IMR-90 (cell line): ENCODE results near the gene DHRS12. TPM values are rescaled to one million over a fixed set of nuclear protein-coding genes. Genes with fewer than 3 reads are reported as not detected.

Source experiments
- ATAC-seq: fragments of 200-7000 bp; cut with Tn5 transposase; 2 replicates; pipeline ENCODE4 v1.9.1; 2020; ENCODE audit warnings: low read depth, mild to moderate bottlenecking, moderate library complexity
- BruUV-seq: library from RNA; stranded (reverse); fragments of 400-500 nt; replicated peaks from 2 replicates; lab custom pipeline; 2021; lab: Mats Ljungman, UMichigan
- CTCF ChIA-PET: fragments of 300-600 bp; formaldehyde crosslinking; extraction: SDS; loops from one replicate; lab custom pipeline; 2021; ENCODE audit warnings: antibody characterized with exemption; lab: Yijun Ruan, JAX
- POLR2A ChIA-PET: fragments of 300-600 bp; sonication (Branson Sonifier 250); formaldehyde crosslinking; loops from one replicate; lab custom pipeline; 2022; ENCODE audit warnings: antibody characterized with exemption; ENCODE audit not compliant: unreplicated experiment; lab: Charles Lee
- DNase-seq: peaks from one replicate; pipeline ENCODE4 v3.0.0; 2013
- H2AFZ ChIP-seq: replicated peaks from 2 replicates; pipeline ENCODE3; 2013; ENCODE audit warnings: low read length, mild to moderate bottlenecking; ENCODE audit not compliant: poor library complexity
- H2AK5ac ChIP-seq: 2 replicates; pipeline ENCODE4 v1.6.1; 2013; ENCODE audit warnings: low read depth, low read length, inconsistent platforms
- H2AK9ac ChIP-seq: replicated peaks from 2 replicates; pipeline ENCODE3; 2013; ENCODE audit warnings: mild to moderate bottlenecking, low read depth, low read length, moderate library complexity; ENCODE audit not compliant: poor library complexity
- H2BK120ac ChIP-seq: 2 replicates; pipeline ENCODE4 v1.6.1; 2013; ENCODE audit warnings: low read depth, low read length, inconsistent platforms
- H2BK15ac ChIP-seq: 3 replicates; pipeline ENCODE4 v1.6.1; 2013; ENCODE audit warnings: low read depth, low read length, inconsistent platforms
- H2BK20ac ChIP-seq: 2 replicates; pipeline ENCODE4 v1.6.1; 2013; ENCODE audit warnings: low read depth, mild to moderate bottlenecking, inconsistent platforms, low read length, moderate library complexity
- H2BK5ac ChIP-seq: 2 replicates; pipeline ENCODE4 v1.6.1; 2013; ENCODE audit warnings: mild to moderate bottlenecking, low read depth, low read length, inconsistent platforms; ENCODE audit not compliant: poor library complexity, severe bottlenecking
- H3K14ac ChIP-seq: replicated peaks from 2 replicates; pipeline ENCODE4 v1.6.1; 2013; ENCODE audit warnings: low read depth, low read length, inconsistent platforms
- H3K18ac ChIP-seq: 2 replicates; pipeline ENCODE4 v1.6.1; 2013; ENCODE audit warnings: low read depth, low read length, control low read depth
- H3K23ac ChIP-seq: 2 replicates; pipeline ENCODE4 v1.6.1; 2013; ENCODE audit warnings: low read depth, low read length, inconsistent platforms
- H3K27ac ChIP-seq: 2 replicates; pipeline ENCODE4 v1.5.1; 2013; ENCODE audit warnings: mild to moderate bottlenecking, control low read depth, low read length; ENCODE audit not compliant: insufficient read depth
- H3K27me3 ChIP-seq: 2 replicates; pipeline ENCODE4 v1.6.1; 2013; ENCODE audit warnings: low read length; ENCODE audit not compliant: control insufficient read depth, insufficient read depth
- H3K36me3 ChIP-seq: 2 replicates; pipeline ENCODE4 v1.6.1; 2013; ENCODE audit warnings: low read length, mixed read lengths; ENCODE audit not compliant: control insufficient read depth, insufficient read depth
- H3K4ac ChIP-seq: 2 replicates; pipeline ENCODE4 v1.6.1; 2013; ENCODE audit warnings: low read depth, low read length, inconsistent platforms
- H3K4me1 ChIP-seq: 2 replicates; pipeline ENCODE4 v1.6.1; 2013; ENCODE audit warnings: low read length, mixed read lengths; ENCODE audit not compliant: control insufficient read depth, insufficient read depth
- H3K4me2 ChIP-seq: 2 replicates; pipeline ENCODE4 v1.6.1; 2013; ENCODE audit warnings: low read depth, mild to moderate bottlenecking, control low read depth, low read length, moderate library complexity
- H3K4me3 ChIP-seq: 2 replicates; pipeline ENCODE4 v1.5.1; 2013; ENCODE audit warnings: low read depth, mild to moderate bottlenecking, control low read depth, low read length, moderate library complexity; ENCODE audit not compliant: insufficient read depth
- H3K56ac ChIP-seq: 2 replicates; pipeline ENCODE4 v1.6.1; 2013; ENCODE audit warnings: low read length, inconsistent platforms; ENCODE audit not compliant: insufficient read depth; ENCODE audit errors: extremely low read depth
- H3K79me1 ChIP-seq, 2 experiments: 2 replicates each; pipeline ENCODE4 v1.6.1; 2013; ENCODE audit warnings: low read length in 2 of 2, inconsistent platforms in 1 of 2, low read depth in 1 of 2
- H3K9ac ChIP-seq: 2 replicates; pipeline ENCODE4 v1.6.1; 2013; ENCODE audit warnings: low read depth, low read length, control low read depth
- H3K9me1 ChIP-seq: 2 replicates; pipeline ENCODE4 v1.6.1; 2013; ENCODE audit warnings: low read length, inconsistent platforms; ENCODE audit not compliant: insufficient read depth
- H3K9me3 ChIP-seq: 2 replicates; pipeline ENCODE4 v1.6.1; 2013; ENCODE audit warnings: low read length; ENCODE audit not compliant: control insufficient read depth, insufficient read depth
- H4K20me1 ChIP-seq: 2 replicates; pipeline ENCODE4 v1.6.1; 2013; ENCODE audit warnings: low read length, inconsistent platforms; ENCODE audit not compliant: insufficient read depth
- H4K5ac ChIP-seq: 2 replicates; pipeline ENCODE4 v1.6.1; 2013; ENCODE audit warnings: mild to moderate bottlenecking, low read depth, low read length, control low read depth
- H4K8ac ChIP-seq, 2 experiments: 2 replicates each; pipeline ENCODE4 v1.6.1; 2013; ENCODE audit warnings: low read depth in 2 of 2, low read length in 2 of 2, control low read depth in 1 of 2, inconsistent platforms in 1 of 2
- H4K91ac ChIP-seq: 2 replicates; pipeline ENCODE4 v1.6.1; 2013; ENCODE audit warnings: low read depth, low read length, inconsistent platforms; ENCODE audit not compliant: insufficient read depth
- FOS ChIP-seq: fragments of 150-350 bp; IDR thresholded peaks from 2 replicates; pipeline ENCODE4 v1.6.1; 2016; ENCODE audit warnings: low read depth, low read length
- MAZ ChIP-seq: IDR thresholded peaks from 2 replicates; pipeline ENCODE4 v1.6.1; 2012; ENCODE audit warnings: low read depth, mild to moderate bottlenecking, low read length, improper control_type of control experiment, moderate library complexity, borderline replicate concordance
- NFE2L2 ChIP-seq: fragments of 150-350 bp; IDR thresholded peaks from 2 replicates; pipeline ENCODE4 v1.6.1; 2016; ENCODE audit warnings: low read depth, mild to moderate bottlenecking, low read length
- WGBS, 2 experiments: methylation state at CpG; one replicate each; pipeline versions ENCODE4 v1.1.5 to v1.1.7; 2013; ENCODE audit warnings: missing lambda C conversion rate in 2 of 2; ENCODE audit not compliant: insufficient read length in 1 of 2; ENCODE audit errors: extremely low coverage in 2 of 2; 5-methylcytosine and 5-hydroxymethylcytosine counted together
- dilution Hi-C: fragments of 300-500 bp; cut with HindIII; formaldehyde crosslinking; loops from one replicate; pipeline ENCODE4 v1.14.3; 2018; ENCODE audit warnings: low sequenced_read_pairs; ENCODE audit not compliant: unreplicated experiment
- in situ Hi-C: fragments of 300-500 bp; cut with MboI; formaldehyde crosslinking; loops from 3 replicates; pipeline ENCODE4 v1.14.3; 2019; ENCODE audit warnings: low sequenced_read_pairs, inconsistent platforms, mixed read lengths
- intact Hi-C: fragments of 100-400 bp; cut with micrococcal nuclease; formaldehyde crosslinking; loops from 2 replicates; pipeline ENCODE4 v1.10.0; 2022
- polyA plus RNA-seq, 3 experiments: library from polyadenylated mRNA; depleted of rRNA; stranded (reverse); fragments of >200 nt; gene quantifications; 2 replicates each; pipeline ENCODE4 v1.2.3, GENCODE V29; 2012; ENCODE audit warnings: low replicate concordance in 1 of 3
- total RNA-seq: library from RNA; depleted of rRNA; stranded (reverse); fragments of >200 nt; gene quantifications from 2 replicates; pipeline ENCODE4 v1.2.3, GENCODE V29; 2012

DHRS12 gene
- total and polyA plus RNA-seq, 2 of the 4 experiments (the other 2 are of a cell fraction): 1.3 to 1.6 TPM

DNA sequence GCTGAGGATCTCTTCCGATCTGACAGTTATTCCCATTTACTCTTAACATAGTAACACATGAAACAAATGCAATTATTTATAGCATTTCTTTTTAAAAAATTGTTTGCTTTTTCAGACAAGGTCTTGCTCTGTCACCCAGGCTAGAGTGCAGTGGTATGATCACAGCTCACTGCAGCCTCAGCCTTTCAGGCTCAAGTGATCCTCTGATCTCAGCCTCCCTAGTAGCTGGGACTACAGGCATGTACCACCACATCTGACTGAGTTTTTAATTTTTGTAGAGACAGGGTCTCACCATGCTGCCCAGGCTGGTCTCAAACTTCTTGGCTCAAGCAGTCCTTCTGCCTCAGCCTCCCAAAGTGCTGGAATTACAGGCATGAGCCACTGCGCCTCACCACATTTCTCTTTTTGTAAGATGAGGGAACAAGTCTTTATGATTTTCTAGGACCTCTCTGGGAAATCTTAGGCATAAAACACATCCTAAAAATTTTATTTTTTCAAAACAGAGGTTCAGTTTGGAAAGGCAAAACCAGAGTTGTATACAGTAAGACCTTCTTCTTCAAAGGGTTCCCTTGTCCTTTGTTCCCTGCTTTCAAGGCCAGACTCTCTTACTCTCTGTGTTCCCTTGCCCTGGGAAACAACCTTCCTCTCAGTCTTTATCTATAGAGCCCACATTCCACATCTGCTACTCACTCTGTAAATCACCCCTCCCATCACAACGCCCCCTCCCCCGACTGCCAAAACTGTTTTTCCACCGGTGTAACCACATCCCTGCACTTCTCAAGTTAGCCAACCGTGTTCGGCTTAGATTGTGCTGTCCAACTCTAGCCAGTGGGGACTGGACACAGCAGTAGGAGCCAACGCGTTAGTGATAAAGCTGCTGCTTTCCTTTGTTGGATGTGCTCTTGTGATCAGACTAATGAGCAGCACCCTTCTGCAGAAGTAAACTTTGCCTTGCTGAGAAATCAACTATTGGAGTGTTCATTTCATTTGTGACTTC, 56.2 kb downstream of the DHRS12 start:
- Histone ChIP-seq H3K9me3 (peaks cover 11% of the 10 kb centered on the region), H4K91ac (no peak overlapping the region), H3K36me3 (peaks cover 7% of the 10 kb centered on the region), H3K27ac (no peak overlapping the region), H2AK9ac (no peak overlapping the region), H3K4ac (no peak overlapping the region), H3K9me1 (peaks cover 5% of the 10 kb centered on the region), H2BK5ac (no peak overlapping the region), H3K79me1 (peaks cover 12 to 22% of the 10 kb centered on the region in 2 experiments), H3K9ac (no peak overlapping the region), H3K4me3 (no peak overlapping the region), H4K20me1 (no peaks in the 10 kb centered on the region), H2BK20ac (no peak overlapping the region), H3K56ac (no peak overlapping the region), H3K27me3 (no peaks in the 10 kb centered on the region), H3K4me2 (no peak overlapping the region), H4K8ac (no peak overlapping the region; a peak in 1 of 4 replicates), H3K4me1 (no peaks in the 10 kb centered on the region), H2AK5ac (no peak overlapping the region), H2BK15ac (no peak overlapping the region), H3K14ac (no peak overlapping the region), H2BK120ac (no peak overlapping the region), H3K18ac (no peak overlapping the region), H2AFZ (no peak overlapping the region), H4K5ac (no peak overlapping the region), H3K23ac (no peak overlapping the region)
- WGBS, 2 experiments: 100% methylated on average over 1 of the region's 9 CpGs; no CpG with 5 or more reads in 1 of the 2 experiments
- intact Hi-C loops: no loop called here
- BruUV-seq: no TSS peak
- no peak for TF ChIP-seq NFE2L2
- no peak for TF ChIP-seq MAZ
- TF ChIP-seq FOS: no peak
- DNase-seq: no peak
- dilution Hi-C loops: no loop called here
- POLR2A ChIA-PET: no interaction called here
- CTCF ChIA-PET: no interaction called here
- in situ Hi-C loops: no loop called here
- ATAC-seq: no peak
